H9 (cell line): Measurements from ENCODE around the gene CYBC1. TPM values are rescaled to one million over a fixed set of nuclear protein-coding genes. Genes with fewer than 3 reads are reported as not detected.

Source experiments
- DNase-seq: peaks from one replicate; pipeline ENCODE4 v3.0.0-alpha.2; 2017
- H2AFZ ChIP-seq: one replicate; pipeline ENCODE4 v1.6.1; 2013; ENCODE audit warnings: mild to moderate bottlenecking, low read length, control low read depth, moderate library complexity
- H2AK5ac ChIP-seq: 2 replicates; pipeline ENCODE4 v1.6.1; 2013; ENCODE audit warnings: low read length, control low read depth, mixed read lengths; ENCODE audit not compliant: insufficient read length
- H2BK120ac ChIP-seq: one replicate; pipeline ENCODE4 v1.6.1; 2013; ENCODE audit warnings: low read depth, mild to moderate bottlenecking, low read length, control low read depth, inconsistent platforms; ENCODE audit not compliant: poor library complexity, severe bottlenecking
- H2BK12ac ChIP-seq: 2 replicates; pipeline ENCODE4 v1.6.1; 2013; ENCODE audit warnings: low read length, control low read depth, mixed read lengths, low read depth; ENCODE audit not compliant: insufficient read length
- H2BK15ac ChIP-seq: 2 replicates; pipeline ENCODE4 v1.6.1; 2013; ENCODE audit warnings: low read depth, low read length, control low read depth
- H2BK20ac ChIP-seq: one replicate; pipeline ENCODE4 v1.6.1; 2013; ENCODE audit warnings: low read depth, mild to moderate bottlenecking, low read length, control low read depth, inconsistent platforms; ENCODE audit not compliant: poor library complexity, severe bottlenecking
- H2BK5ac ChIP-seq: 2 replicates; pipeline ENCODE4 v1.6.1; 2013; ENCODE audit warnings: low read length, control low read depth, mixed read lengths; ENCODE audit not compliant: insufficient read length
- H3K14ac ChIP-seq: 2 replicates; pipeline ENCODE4 v1.6.1; 2013; ENCODE audit warnings: low read length, control low read depth; ENCODE audit not compliant: insufficient read depth
- H3K18ac ChIP-seq: 2 replicates; pipeline ENCODE4 v1.6.1; 2013; ENCODE audit warnings: low read depth, mild to moderate bottlenecking, mixed read lengths, low read length, control low read depth; ENCODE audit not compliant: insufficient read length
- H3K23ac ChIP-seq: 2 replicates; pipeline ENCODE4 v1.6.1; 2013; ENCODE audit warnings: low read length, control low read depth, mixed read lengths, low read depth; ENCODE audit not compliant: insufficient read length
- H3K23me2 ChIP-seq: 2 replicates; pipeline ENCODE4 v1.6.1; 2013; ENCODE audit warnings: low read depth, mild to moderate bottlenecking, mixed read lengths, low read length, control low read depth; ENCODE audit not compliant: insufficient read length, poor library complexity, severe bottlenecking
- H3K27ac ChIP-seq: 2 replicates; pipeline ENCODE4 v1.5.1; 2013; ENCODE audit warnings: low read length, control low read depth, mixed read lengths, low read depth; ENCODE audit not compliant: insufficient read length
- H3K27me3 ChIP-seq: 2 replicates; pipeline ENCODE4 v1.6.1; 2013; ENCODE audit warnings: low read length, control low read depth, inconsistent platforms; ENCODE audit not compliant: insufficient read depth
- H3K4ac ChIP-seq: 2 replicates; pipeline ENCODE4 v1.6.1; 2013; ENCODE audit warnings: low read depth, mild to moderate bottlenecking, control low read depth, inconsistent platforms, low read length, moderate library complexity
- H3K4me1 ChIP-seq: 2 replicates; pipeline ENCODE4 v1.6.1; 2013; ENCODE audit warnings: low read length, control low read depth, inconsistent platforms; ENCODE audit not compliant: insufficient read depth
- H3K4me2 ChIP-seq: 2 replicates; pipeline ENCODE4 v1.6.1; 2013; ENCODE audit warnings: low read length, control low read depth, mixed read lengths; ENCODE audit not compliant: insufficient read length, insufficient read depth
- H3K56ac ChIP-seq: 2 replicates; pipeline ENCODE4 v1.6.1; 2013; ENCODE audit warnings: low read depth, mild to moderate bottlenecking, mixed read lengths, low read length, control low read depth; ENCODE audit not compliant: insufficient read length
- H3K79me1 ChIP-seq: 2 replicates; pipeline ENCODE4 v1.6.1; 2013; ENCODE audit warnings: low read depth, mild to moderate bottlenecking, moderate library complexity, low read length, control low read depth, inconsistent platforms; ENCODE audit not compliant: insufficient read depth, poor library complexity, severe bottlenecking
- H3K79me2 ChIP-seq: 2 replicates; pipeline ENCODE4 v1.6.1; 2013; ENCODE audit warnings: low read length, control low read depth, inconsistent platforms; ENCODE audit not compliant: insufficient read depth
- H3K9ac ChIP-seq: 2 replicates; pipeline ENCODE4 v1.6.1; 2013; ENCODE audit warnings: low read length, control low read depth, mixed read lengths; ENCODE audit not compliant: insufficient read length; ENCODE audit errors: extremely low read depth
- H3K9me3 ChIP-seq: one replicate; pipeline ENCODE4 v1.6.1; 2013; ENCODE audit warnings: low read depth, low read length, inconsistent platforms; ENCODE audit not compliant: control insufficient read depth
- H3T11ph ChIP-seq: one replicate; pipeline ENCODE4 v1.6.1; 2013; ENCODE audit warnings: mild to moderate bottlenecking, low read length, control low read depth, inconsistent platforms
- H4K20me1 ChIP-seq: one replicate; pipeline ENCODE4 v1.6.1; 2013; ENCODE audit not compliant: control insufficient read depth, insufficient read length, insufficient read depth
- H4K5ac ChIP-seq: 2 replicates; pipeline ENCODE4 v1.6.1; 2013; ENCODE audit warnings: low read depth, mild to moderate bottlenecking, mixed read lengths, low read length, control low read depth; ENCODE audit not compliant: insufficient read length
- H4K8ac ChIP-seq: replicated peaks from 2 replicates; pipeline ENCODE4 v1.6.1; 2013; ENCODE audit warnings: low read length, control low read depth, mixed read lengths, low read depth; ENCODE audit not compliant: insufficient read length
- H4K91ac ChIP-seq: 2 replicates; pipeline ENCODE4 v1.6.1; 2013; ENCODE audit warnings: low read depth, mild to moderate bottlenecking, moderate library complexity, mixed read lengths, low read length, control low read depth; ENCODE audit not compliant: insufficient read length
- H3K27ac Mint-ChIP-seq, 3 experiments: 2 replicates in 2 of 3; 3 replicates in 1 of 3; pipeline ENCODE4 v1.8.0; 2020 to 2021; ENCODE audit warnings: mixed read lengths in 3 of 3, mild to moderate bottlenecking in 1 of 3, moderate library complexity in 1 of 3
- H3K27me3 Mint-ChIP-seq: 2 replicates; pipeline ENCODE4 v1.8.0; 2021; ENCODE audit warnings: low read depth, mild to moderate bottlenecking, moderate library complexity, mixed read lengths
- H3K36me3 Mint-ChIP-seq, 3 experiments: 2 replicates in 2 of 3; 3 replicates in 1 of 3; pipeline ENCODE4 v1.8.0; 2020 to 2021; ENCODE audit warnings: low read depth in 3 of 3, mixed read lengths in 3 of 3; ENCODE audit not compliant: insufficient read depth in 1 of 3
- H3K4me1 Mint-ChIP-seq, 2 experiments: 2 replicates each; pipeline ENCODE4 v1.8.0; 2020; ENCODE audit warnings: mixed read lengths in 2 of 2
- H3K4me3 Mint-ChIP-seq, 2 experiments: 2 replicates in 1 of 2; 3 replicates in 1 of 2; pipeline ENCODE4 v1.8.0; 2020 to 2021; ENCODE audit warnings: mild to moderate bottlenecking in 2 of 2, mixed read lengths in 2 of 2, moderate library complexity in 1 of 2
- H3K9me3 Mint-ChIP-seq, 2 experiments: 2 replicates in 1 of 2; 3 replicates in 1 of 2; pipeline ENCODE4 v1.8.0; 2020; ENCODE audit warnings: mild to moderate bottlenecking in 2 of 2, mixed read lengths in 2 of 2, moderate library complexity in 1 of 2
- WGBS: extraction: QIAGEN DNeasy Blood & Tissue Kit; methylation state at CpG from one replicate; pipeline ENCODE4 v1.1.7; 2013; ENCODE audit warnings: missing lambda C conversion rate, low lambda C conversion rate, mixed read lengths; ENCODE audit not compliant: insufficient read length; ENCODE audit errors: extremely low coverage; 5-methylcytosine and 5-hydroxymethylcytosine counted together
- total RNA-seq: library from RNA; stranded (reverse); gene quantifications from 2 replicates; pipeline ENCODE4 v1.2.1, GENCODE V29; 2021
- TF ChIP-seq, protein P1 (sequence below): fragments of 200-600 bp; sonication (generic); conservative IDR thresholded peaks from 3 replicates; pipeline ENCODE4 v1.8.0; 2021; ENCODE audit warnings: antibody characterized with exemption, mild to moderate bottlenecking

CYBC1 gene
- total RNA-seq, 1 experiment from 2014 or later, result 81.7 TPM

DNA sequence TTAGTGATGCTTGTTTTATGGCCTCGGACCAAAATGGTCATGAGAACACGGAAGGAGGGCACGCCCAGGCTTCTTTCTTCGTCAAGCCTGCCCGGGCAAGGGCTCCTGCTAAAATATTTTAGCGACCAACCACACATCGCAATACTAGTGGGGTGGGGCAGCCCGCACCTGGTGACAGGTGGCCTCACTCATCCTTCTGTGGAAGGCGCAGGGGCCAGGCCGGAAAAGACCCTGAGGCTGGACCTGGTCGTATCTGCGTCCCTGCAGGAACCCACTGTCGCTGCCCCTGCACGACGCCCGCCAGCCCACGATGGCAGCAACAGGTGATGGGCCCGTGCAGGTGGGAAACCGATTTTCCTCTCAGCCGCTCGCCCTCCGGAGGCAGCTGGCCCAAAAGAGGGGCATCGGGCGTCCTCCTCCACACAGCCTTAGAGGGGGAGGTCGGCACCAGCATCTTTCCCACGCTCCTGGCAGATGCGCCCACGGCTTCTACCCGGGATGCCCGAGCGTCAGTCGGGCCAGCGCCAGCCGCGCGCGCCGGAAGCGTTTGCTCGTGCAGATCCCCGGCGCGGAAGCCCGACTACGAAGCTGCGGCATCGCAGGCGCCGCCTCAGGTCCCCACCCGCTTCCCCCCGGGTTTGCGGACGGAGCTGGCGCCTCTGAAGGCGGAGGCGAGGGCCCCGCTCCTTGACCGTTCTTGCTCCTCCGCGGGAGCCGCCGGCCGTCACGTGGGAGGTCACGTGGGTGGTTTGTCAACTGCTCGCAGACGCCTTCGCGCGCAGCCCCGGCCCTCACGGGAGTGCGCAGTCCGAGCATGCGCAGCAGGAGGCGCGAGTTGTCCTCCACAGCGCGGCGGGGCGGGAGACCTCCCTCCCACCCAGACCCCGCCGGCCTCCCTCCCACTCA lies 46.2 kb upstream of the CYBC1 start:
- H2BK12ac ChIP-seq, result no peak overlapping the region
- no CpG with 5 or more reads among the region's 83 CpGs for WGBS

More for the DNA sequence above, 46.2 kb upstream of the CYBC1 start:
- peaks cover 0 to 2% of the 10 kb centered on the region in 2 experiments; a peak in 1 of 5 replicates for H3K9me3 Mint-ChIP-seq
- Histone ChIP-seq H3K56ac (no peak overlapping the region), H3K14ac (no peak overlapping the region), H4K20me1 (no peaks in the 10 kb centered on the region), H3K9ac (no peak overlapping the region), H2BK20ac (no peak overlapping the region), H3K27me3 (peaks cover 4% of the 10 kb centered on the region; the same call in 1 of the 2 replicates), H2BK15ac (no peak overlapping the region; the same call in 1 of the 2 replicates), H3K23ac (no peak overlapping the region), H2BK5ac (no peak overlapping the region), H4K5ac (no peak overlapping the region), H3K4ac (no peak overlapping the region), H4K91ac (no peak overlapping the region), H3K23me2 (peaks cover 4% of the 10 kb centered on the region), H3K18ac (no peak overlapping the region), H2AFZ (no peak overlapping the region), H3K4me1 (no peaks in the 10 kb centered on the region), H3K4me2 (peak overlapping the region; percentile 75), H3K27ac (no peak overlapping the region), H2AK5ac (no peak overlapping the region), H3K9me3 (no peaks in the 10 kb centered on the region), H2BK120ac (no peak overlapping the region), H4K8ac (no peak overlapping the region), H3K79me1 (no peaks in the 10 kb centered on the region), H3T11ph (no peak overlapping the region), H3K79me2 (no peaks in the 10 kb centered on the region)
- TF ChIP-seq, protein P1, sequence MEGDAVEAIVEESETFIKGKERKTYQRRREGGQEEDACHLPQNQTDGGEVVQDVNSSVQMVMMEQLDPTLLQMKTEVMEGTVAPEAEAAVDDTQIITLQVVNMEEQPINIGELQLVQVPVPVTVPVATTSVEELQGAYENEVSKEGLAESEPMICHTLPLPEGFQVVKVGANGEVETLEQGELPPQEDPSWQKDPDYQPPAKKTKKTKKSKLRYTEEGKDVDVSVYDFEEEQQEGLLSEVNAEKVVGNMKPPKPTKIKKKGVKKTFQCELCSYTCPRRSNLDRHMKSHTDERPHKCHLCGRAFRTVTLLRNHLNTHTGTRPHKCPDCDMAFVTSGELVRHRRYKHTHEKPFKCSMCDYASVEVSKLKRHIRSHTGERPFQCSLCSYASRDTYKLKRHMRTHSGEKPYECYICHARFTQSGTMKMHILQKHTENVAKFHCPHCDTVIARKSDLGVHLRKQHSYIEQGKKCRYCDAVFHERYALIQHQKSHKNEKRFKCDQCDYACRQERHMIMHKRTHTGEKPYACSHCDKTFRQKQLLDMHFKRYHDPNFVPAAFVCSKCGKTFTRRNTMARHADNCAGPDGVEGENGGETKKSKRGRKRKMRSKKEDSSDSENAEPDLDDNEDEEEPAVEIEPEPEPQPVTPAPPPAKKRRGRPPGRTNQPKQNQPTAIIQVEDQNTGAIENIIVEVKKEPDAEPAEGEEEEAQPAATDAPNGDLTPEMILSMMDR, result no peak
- DNase-seq, result peak; percentile 97
- peaks cover 10 to 23% of the 10 kb centered on the region in 2 experiments for H3K4me1 Mint-ChIP-seq
- H3K27ac Mint-ChIP-seq, result no peak overlapping the region
- peaks cover 44% of the 10 kb centered on the region for H3K27me3 Mint-ChIP-seq
- peak overlapping the region; percentile 72 to 75 for H3K4me3 Mint-ChIP-seq
- H3K36me3 Mint-ChIP-seq, result no peaks in the 10 kb centered on the region; a peak in 1 of 7 replicates
